ENCODE results near the gene OSTC. TPM values are rescaled to one million over a fixed set of nuclear protein-coding genes. Genes with fewer than 3 reads are reported as not detected.

The OSTC gene
- total and polyA plus RNA-seq, 2 of the 13 experiments (the other 11 are each of a cell fraction or from before 2014, with no cell fraction given) = 208 to 380 TPM

DNA sequence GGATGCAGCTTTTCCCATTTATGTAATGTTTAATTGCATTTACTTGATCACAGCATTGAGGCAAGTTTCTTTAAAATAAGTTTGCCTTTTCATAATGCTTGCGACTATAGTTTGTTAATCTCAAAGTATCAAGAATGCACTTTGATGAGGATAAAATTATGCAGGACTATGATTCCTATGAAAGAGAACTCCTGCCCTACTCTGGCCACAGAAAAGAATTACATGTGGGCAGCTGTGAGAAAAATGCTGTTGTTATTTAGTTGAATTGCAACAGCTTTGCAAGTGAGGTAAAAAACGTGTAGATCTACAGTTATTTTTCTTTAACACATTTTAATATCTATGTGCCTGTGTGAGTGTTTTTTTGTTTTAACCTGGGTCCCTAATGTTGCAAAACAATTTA, 12.5 kb upstream of the OSTC start:
- Histone ChIP-seq H3K27me3 (ENCODE audit: control insufficient read depth in 1 of 2, insufficient read depth in 2 of 2, low read length in 2 of 2) (no peaks in the 10 kb centered on the region), H3K27ac (ENCODE audit: extremely low read length, insufficient read depth, low read length) (no peak overlapping the region), H3K9ac (ENCODE audit: insufficient read depth, low read depth, low read length) (no peak overlapping the region), H3K9me3 (ENCODE audit: low read length) (no peaks in the 10 kb centered on the region), H3K79me2 (ENCODE audit: insufficient read depth, low read length) (no peaks in the 10 kb centered on the region), H2AFZ (ENCODE audit: low read length) (no peak overlapping the region), H3K4me2 (ENCODE audit: low read depth, low read length) (no peak overlapping the region), H3K4me1 (ENCODE audit: insufficient read depth, low read length) (no peaks in the 10 kb centered on the region), H3K4me3 (replicated peaks in 1 of 3; ENCODE audit: insufficient read depth in 1 of 3, low read depth in 2 of 3, low read length in 3 of 3) (no peak overlapping the region), H4K20me1 (ENCODE audit: insufficient read depth, low read length) (no peaks in the 10 kb centered on the region), H3K36me3 (replicated peaks in 1 of 2; ENCODE audit: control insufficient read depth in 1 of 2, insufficient read depth in 2 of 2, low read length in 2 of 2) (peaks cover 0 to 5% of the 10 kb centered on the region in 2 experiments; a peak in 3 of 5 replicates)
- POLR2A ChIA-PET = interaction anchor here (0.8 kb wide), 1 partner anchor 18 kb away, joined by 3 read pairs; the partner anchor contains the start of gene RPL34
- TF ChIP-seq ZBTB34 (CRISPR knock-in tag; IDR thresholded peaks at IDR 0.05) = no peak
- TF ChIP-seq MIER2 (CRISPR knock-in tag; IDR thresholded peaks at IDR 0.05) = no peak
- no peak for TF ChIP-seq TOPORS (CRISPR knock-in tag; IDR thresholded peaks at IDR 0.05)
- no peak for TF ChIP-seq SP140L (CRISPR knock-in tag; IDR thresholded peaks at IDR 0.05; ENCODE audit: borderline replicate concordance)
- no peak for TF ChIP-seq ZNF12 (CRISPR knock-in tag; IDR thresholded peaks at IDR 0.05)
- TF ChIP-seq PAX8 (CRISPR knock-in tag; IDR thresholded peaks at IDR 0.05; ENCODE audit: borderline replicate concordance) = no peak
- TF ChIP-seq ZNF431 (CRISPR knock-in tag; IDR thresholded peaks at IDR 0.05; ENCODE audit: borderline replicate concordance, low read depth) = no peak
- no peak for TF ChIP-seq ZKSCAN5 (CRISPR knock-in tag; IDR thresholded peaks at IDR 0.05)
- no peak for TF ChIP-seq IRF1 (CRISPR knock-in tag; IDR thresholded peaks at IDR 0.05; ENCODE audit: low read depth)
- TF ChIP-seq ZBTB1 (CRISPR knock-in tag; IDR thresholded peaks at IDR 0.05; ENCODE audit: borderline replicate concordance) = no peak
- no peak for TF ChIP-seq ZFP82 (CRISPR knock-in tag; IDR thresholded peaks at IDR 0.05; ENCODE audit: borderline replicate concordance)
- TF ChIP-seq AGO1 (IDR thresholded peaks at IDR 0.05; ENCODE audit: low read depth, low read length, poor library complexity, severe bottlenecking) = no peak
- TF ChIP-seq NKX3-1 (CRISPR knock-in tag; IDR thresholded peaks at IDR 0.05) = no peak
- TF ChIP-seq ZEB1 (IDR thresholded peaks at IDR 0.05; ENCODE audit: insufficient replicate concordance, low read depth) = no peak
- no peak for TF ChIP-seq SUZ12 (IDR thresholded peaks at IDR 0.05; ENCODE audit: low read depth, low read length)
- CTCF ChIA-PET (ENCODE audit: low intra/inter-chr PET ratio, low total read pairs) = no interaction called here
- DNase-seq (ENCODE audit: low spot score) (no peak), FAIRE-seq (no peak), ATAC-seq (no peak)
- 65% methylated on average over 2 of the region's 2 CpGs for WGBS (ENCODE audit: low lambda C conversion rate)
- BruUV-seq (replicated peaks) = no TSS peak
- in situ Hi-C loops (cut with HindIII; ENCODE audit: extremely low pct_ligation_motif_present, low pct_unique_long_range_greater_than_20kb) = no loop called here
- intact Hi-C loops (cut with micrococcal nuclease; ENCODE audit: unreplicated experiment) = no loop called here

Data from HepG2 (cell line).